ENCODE data around the gene C19orf33. TPM values are rescaled to one million over a fixed set of nuclear protein-coding genes. Genes with fewer than 3 reads are reported as not detected.
"Not testable (repeated sequence)": the region's sequence is repeated elsewhere in the genome, so short reads cannot be mapped to it uniquely, and the experiment has no call there.

Gene C19orf33
- 13.7 TPM for polyA plus RNA-seq (2013, experiment 1 of 2)
- polyA plus RNA-seq (2013, experiment 2 of 2) = 14.0 TPM

GRCh38 chr19:38303517-38304351 lies at the start of gene C19orf33:
TSS of gene C19orf33 (plus strand) at chr19:38304251. CDS start at chr19:38304262, 11 bp downstream.
- WGBS (ENCODE audit: extremely low coverage, insufficient coverage, low lambda C conversion rate) = no CpG with 5 or more reads among the region's 28 CpGs
- H3K4me2 ChIP-seq (ENCODE audit: low read length) = peak within 1 kb of the TSS; percentile 56
- no peak within 1 kb of the TSS for H4K5ac ChIP-seq (ENCODE audit: low read length)
- H3K27ac ChIP-seq (ENCODE audit: low read depth, low read length) = no peak within 1 kb of the TSS
- H3K56ac ChIP-seq (ENCODE audit: low read length) = peak within 1 kb of the TSS; percentile 56
- H3K27me3 ChIP-seq (ENCODE audit: insufficient read depth, low read length, poor library complexity) = no peaks in the 10 kb centered on the region
- no peaks in the 10 kb centered on the region for H3K79me2 ChIP-seq (ENCODE audit: control insufficient read depth, insufficient read depth, low read length)
- peak within 1 kb of the TSS; percentile 70 for H3K9ac ChIP-seq (ENCODE audit: low read length)
- DNase-seq = peak; percentile 71
- H3K4me1 ChIP-seq (ENCODE audit: control insufficient read depth, low read depth, low read length) = no peaks in the 10 kb centered on the region
- H3K36me3 ChIP-seq (ENCODE audit: control insufficient read depth, insufficient read depth, low read length) = no peaks in the 10 kb centered on the region
- peak within 1 kb of the TSS; percentile 70 for H2BK5ac ChIP-seq (ENCODE audit: low read length)
- no peak within 1 kb of the TSS for H2AK5ac ChIP-seq (ENCODE audit: low read length)
- H2BK120ac ChIP-seq (ENCODE audit: low read depth, low read length) = no peak within 1 kb of the TSS
- no peak within 1 kb of the TSS for H3K23ac ChIP-seq (ENCODE audit: low read length)
- H3K18ac ChIP-seq (ENCODE audit: low read length) = no peak within 1 kb of the TSS
- H4K8ac ChIP-seq (ENCODE audit: low read depth, low read length) = no peak within 1 kb of the TSS
- no peak within 1 kb of the TSS for H3K4me3 ChIP-seq (ENCODE audit: low read length)
- no peak within 1 kb of the TSS for H3K4ac ChIP-seq (ENCODE audit: low read depth, low read length)
- H2BK15ac ChIP-seq (replicated peaks; ENCODE audit: low read depth) = no peak within 1 kb of the TSS
- H3K79me1 ChIP-seq (ENCODE audit: low read length) = no peaks in the 10 kb centered on the region

GRCh38 chr19:38255383-38256014 lies 48.6 kb upstream of the C19orf33 start:
- H3K79me2 ChIP-seq (ENCODE audit: control insufficient read depth, insufficient read depth, low read length) = no peaks in the 10 kb centered on the region
- no peak overlapping the region for H4K8ac ChIP-seq (ENCODE audit: low read depth, low read length)
- WGBS (ENCODE audit: extremely low coverage, insufficient coverage, low lambda C conversion rate) = no CpG with 5 or more reads among the region's 17 CpGs
- peak overlapping the region; percentile 74 for H3K9ac ChIP-seq (ENCODE audit: low read length)
- no peak overlapping the region for H3K18ac ChIP-seq (ENCODE audit: low read length)
- no peak overlapping the region for H2BK5ac ChIP-seq (ENCODE audit: low read length)
- no peak overlapping the region for H4K5ac ChIP-seq (ENCODE audit: low read length)
- H3K4me3 ChIP-seq (ENCODE audit: low read length) = no peak overlapping the region
- H3K4me2 ChIP-seq (ENCODE audit: low read length) = peak overlapping the region; percentile 81
- peak overlapping the region; percentile 89 for H3K56ac ChIP-seq (ENCODE audit: low read length)
- no peak overlapping the region for H3K23ac ChIP-seq (ENCODE audit: low read length)
- H3K4ac ChIP-seq (ENCODE audit: low read depth, low read length) = no peak overlapping the region
- no peak overlapping the region for H2BK120ac ChIP-seq (ENCODE audit: low read depth, low read length)
- peaks cover 6% of the 10 kb centered on the region for H3K4me1 ChIP-seq (ENCODE audit: control insufficient read depth, low read depth, low read length)
- DNase-seq = peak; percentile 28
- no peaks in the 10 kb centered on the region for H3K27me3 ChIP-seq (ENCODE audit: insufficient read depth, low read length, poor library complexity)
- H3K27ac ChIP-seq (ENCODE audit: low read depth, low read length) = no peak overlapping the region
- H2BK15ac ChIP-seq (replicated peaks; ENCODE audit: low read depth) = no peak overlapping the region
- no peak overlapping the region for H2AK5ac ChIP-seq (ENCODE audit: low read length)
- no peaks in the 10 kb centered on the region for H3K36me3 ChIP-seq (ENCODE audit: control insufficient read depth, insufficient read depth, low read length)
- no peaks in the 10 kb centered on the region for H3K79me1 ChIP-seq (ENCODE audit: low read length)

- H3K79me1 ChIP-seq (ENCODE audit: low read length); H3K27me3 ChIP-seq (ENCODE audit: insufficient read depth, low read length, poor library complexity); H3K18ac ChIP-seq (ENCODE audit: low read length); H3K23ac ChIP-seq (ENCODE audit: low read length); H3K9ac ChIP-seq (ENCODE audit: low read length); H3K27ac ChIP-seq (ENCODE audit: low read depth, low read length); H4K8ac ChIP-seq (ENCODE audit: low read depth, low read length); H2BK5ac ChIP-seq (ENCODE audit: low read length); H3K56ac ChIP-seq (ENCODE audit: low read length); H2BK120ac ChIP-seq (ENCODE audit: low read depth, low read length); H2BK15ac ChIP-seq (replicated peaks; ENCODE audit: low read depth); H3K4me2 ChIP-seq (ENCODE audit: low read length); H3K4me3 ChIP-seq (ENCODE audit: low read length); H3K4me1 ChIP-seq (ENCODE audit: control insufficient read depth, low read depth, low read length); H3K4ac ChIP-seq (ENCODE audit: low read depth, low read length); H4K5ac ChIP-seq (ENCODE audit: low read length); H3K36me3 ChIP-seq (ENCODE audit: control insufficient read depth, insufficient read depth, low read length); H2AK5ac ChIP-seq (ENCODE audit: low read length): not testable (repeated sequence)
- peaks cover 21% of the 10 kb centered on the region for H3K79me2 ChIP-seq (ENCODE audit: control insufficient read depth, insufficient read depth, low read length)
- peak; percentile 85 for DNase-seq
- WGBS (ENCODE audit: extremely low coverage, insufficient coverage, low lambda C conversion rate) = no CpG with 5 or more reads among the region's 12 CpGs
These were observed 42.1 kb upstream of the C19orf33 start for GRCh38 chr19:38261942-38262341.

- H3K27me3 ChIP-seq (ENCODE audit: insufficient read depth, low read length, poor library complexity) = no peaks in the 10 kb centered on the region
- H2AK5ac ChIP-seq (ENCODE audit: low read length) = no peak overlapping the region
- H4K8ac ChIP-seq (ENCODE audit: low read depth, low read length) = no peak overlapping the region
- H2BK15ac ChIP-seq (replicated peaks; ENCODE audit: low read depth) = no peak overlapping the region
- no peak overlapping the region for H3K56ac ChIP-seq (ENCODE audit: low read length)
- H3K27ac ChIP-seq (ENCODE audit: low read depth, low read length) = peak overlapping the region; percentile 53
- no peak overlapping the region for H3K23ac ChIP-seq (ENCODE audit: low read length)
- H2BK5ac ChIP-seq (ENCODE audit: low read length) = no peak overlapping the region
- no peak overlapping the region for H3K4me2 ChIP-seq (ENCODE audit: low read length)
- no CpG with 5 or more reads among the region's 7 CpGs for WGBS (ENCODE audit: extremely low coverage, insufficient coverage, low lambda C conversion rate)
- H3K79me2 ChIP-seq (ENCODE audit: control insufficient read depth, insufficient read depth, low read length) = peaks cover 29% of the 10 kb centered on the region
- H2BK120ac ChIP-seq (ENCODE audit: low read depth, low read length) = no peak overlapping the region
- H3K4me1 ChIP-seq (ENCODE audit: control insufficient read depth, low read depth, low read length) = peaks cover 15% of the 10 kb centered on the region
- peak; percentile 42 for DNase-seq
- no peak overlapping the region for H3K9ac ChIP-seq (ENCODE audit: low read length)
- H3K4me3 ChIP-seq (ENCODE audit: low read length) = no peak overlapping the region
- no peaks in the 10 kb centered on the region for H3K36me3 ChIP-seq (ENCODE audit: control insufficient read depth, insufficient read depth, low read length)
- no peak overlapping the region for H4K5ac ChIP-seq (ENCODE audit: low read length)
- no peak overlapping the region for H3K18ac ChIP-seq (ENCODE audit: low read length)
- peaks cover 9% of the 10 kb centered on the region for H3K79me1 ChIP-seq (ENCODE audit: low read length)
- H3K4ac ChIP-seq (ENCODE audit: low read depth, low read length) = no peak overlapping the region
These were observed 41.3 kb upstream of the C19orf33 start for GRCh38 chr19:38262585-38263268.

GRCh38 chr19:38263689-38264485 lies 40.2 kb upstream of the C19orf33 start:
- Histone ChIP-seq H2BK5ac (ENCODE audit: low read length) (no peak overlapping the region), H4K8ac (ENCODE audit: low read depth, low read length) (no peak overlapping the region), H3K4ac (ENCODE audit: low read depth, low read length) (no peak overlapping the region), H3K36me3 (ENCODE audit: control insufficient read depth, insufficient read depth, low read length) (no peaks in the 10 kb centered on the region), H3K27me3 (ENCODE audit: insufficient read depth, low read length, poor library complexity) (no peaks in the 10 kb centered on the region), H3K9ac (ENCODE audit: low read length) (peak overlapping the region; percentile 23), H3K79me2 (ENCODE audit: control insufficient read depth, insufficient read depth, low read length) (peaks cover 40% of the 10 kb centered on the region), H3K79me1 (ENCODE audit: low read length) (peaks cover 11% of the 10 kb centered on the region), H3K56ac (ENCODE audit: low read length) (peak overlapping the region; percentile 31), H2BK120ac (ENCODE audit: low read depth, low read length) (no peak overlapping the region), H3K27ac (ENCODE audit: low read depth, low read length) (peak overlapping the region; percentile 81), H2AK5ac (ENCODE audit: low read length) (no peak overlapping the region), H3K18ac (ENCODE audit: low read length) (no peak overlapping the region), H4K5ac (ENCODE audit: low read length) (no peak overlapping the region), H3K4me2 (ENCODE audit: low read length) (peak overlapping the region; percentile 26), H2BK15ac (replicated peaks; ENCODE audit: low read depth) (no peak overlapping the region), H3K4me3 (ENCODE audit: low read length) (no peak overlapping the region), H3K23ac (ENCODE audit: low read length) (no peak overlapping the region), H3K4me1 (ENCODE audit: control insufficient read depth, low read depth, low read length) (peaks cover 21% of the 10 kb centered on the region)
- no CpG with 5 or more reads among the region's 34 CpGs for WGBS (ENCODE audit: extremely low coverage, insufficient coverage, low lambda C conversion rate)
- DNase-seq = peak; percentile 96
